ENCODE results near the gene TAS2R7. TPM values are rescaled to one million over a fixed set of nuclear protein-coding genes. Genes with fewer than 3 reads are reported as not detected.

Gene TAS2R7
- total RNA-seq, 1 donor from 2014 or later = not detected

- Histone ChIP-seq H3K4me3 (ENCODE audit: low read depth, low read length) (no peak overlapping the region), H3K27me3 (ENCODE audit: control insufficient read depth, insufficient read depth, low read length) (no peaks in the 10 kb centered on the region), H3K36me3 (ENCODE audit: control insufficient read depth, insufficient read depth, low read length) (no peaks in the 10 kb centered on the region)
- DNase-seq (ENCODE audit: low read depth) = no peak
- TF ChIP-seq, protein P1, sequence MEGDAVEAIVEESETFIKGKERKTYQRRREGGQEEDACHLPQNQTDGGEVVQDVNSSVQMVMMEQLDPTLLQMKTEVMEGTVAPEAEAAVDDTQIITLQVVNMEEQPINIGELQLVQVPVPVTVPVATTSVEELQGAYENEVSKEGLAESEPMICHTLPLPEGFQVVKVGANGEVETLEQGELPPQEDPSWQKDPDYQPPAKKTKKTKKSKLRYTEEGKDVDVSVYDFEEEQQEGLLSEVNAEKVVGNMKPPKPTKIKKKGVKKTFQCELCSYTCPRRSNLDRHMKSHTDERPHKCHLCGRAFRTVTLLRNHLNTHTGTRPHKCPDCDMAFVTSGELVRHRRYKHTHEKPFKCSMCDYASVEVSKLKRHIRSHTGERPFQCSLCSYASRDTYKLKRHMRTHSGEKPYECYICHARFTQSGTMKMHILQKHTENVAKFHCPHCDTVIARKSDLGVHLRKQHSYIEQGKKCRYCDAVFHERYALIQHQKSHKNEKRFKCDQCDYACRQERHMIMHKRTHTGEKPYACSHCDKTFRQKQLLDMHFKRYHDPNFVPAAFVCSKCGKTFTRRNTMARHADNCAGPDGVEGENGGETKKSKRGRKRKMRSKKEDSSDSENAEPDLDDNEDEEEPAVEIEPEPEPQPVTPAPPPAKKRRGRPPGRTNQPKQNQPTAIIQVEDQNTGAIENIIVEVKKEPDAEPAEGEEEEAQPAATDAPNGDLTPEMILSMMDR (IDR thresholded peaks at IDR 0.05; ENCODE audit: insufficient read depth, low read length, severe bottlenecking) = no peak
- FAIRE-seq = no peak
These were observed 27.6 kb upstream of the TAS2R7 start for GRCh38 chr12:10829994-10830393.

- FAIRE-seq (no peak), DNase-seq (ENCODE audit: low read depth) (no peak)
- no peaks in the 10 kb centered on the region for H3K27me3 ChIP-seq (ENCODE audit: control insufficient read depth, insufficient read depth, low read length)
- no peaks in the 10 kb centered on the region for H3K36me3 ChIP-seq (ENCODE audit: control insufficient read depth, insufficient read depth, low read length)
- TF ChIP-seq, protein P1 (IDR thresholded peaks at IDR 0.05; ENCODE audit: insufficient read depth, low read length, severe bottlenecking) = no peak
- H3K4me3 ChIP-seq (ENCODE audit: low read depth, low read length) = no peak within 1 kb of the TSS
These were observed 23.8 kb upstream of the TAS2R7 start, which contains the start of gene TAS2R10 for GRCh38 chr12:10826258-10826657. TAS2R10 (minus strand) TSS chr12:10826358; CDS start chr12:10826269, 89 bp downstream.

GRCh38 chr12:10824957-10825356, 22.5 kb upstream of the TAS2R7 start:
- no peak for FAIRE-seq
- no peaks in the 10 kb centered on the region for H3K27me3 ChIP-seq (ENCODE audit: control insufficient read depth, insufficient read depth, low read length)

GRCh38 chr12:10811883-10812536, 9.6 kb upstream of the TAS2R7 start:
- no peak for FAIRE-seq
- TF ChIP-seq, protein P1 (IDR thresholded peaks at IDR 0.05; ENCODE audit: insufficient read depth, low read length, severe bottlenecking) = no peak
- no peaks in the 10 kb centered on the region for H3K27me3 ChIP-seq (ENCODE audit: control insufficient read depth, insufficient read depth, low read length)
- H3K36me3 ChIP-seq (ENCODE audit: control insufficient read depth, insufficient read depth, low read length) = no peaks in the 10 kb centered on the region
- no peak overlapping the region for H3K4me3 ChIP-seq (ENCODE audit: low read depth, low read length)
- DNase-seq (ENCODE audit: low read depth) = no peak

More at GRCh38 chr12:10824957-10825356, 22.5 kb upstream of the TAS2R7 start:
- no peaks in the 10 kb centered on the region for H3K36me3 ChIP-seq (ENCODE audit: control insufficient read depth, insufficient read depth, low read length)
- TF ChIP-seq, protein P1 (IDR thresholded peaks at IDR 0.05; ENCODE audit: insufficient read depth, low read length, severe bottlenecking) = no peak
- no peak for DNase-seq (ENCODE audit: low read depth)
- no peak overlapping the region for H3K4me3 ChIP-seq (ENCODE audit: low read depth, low read length)

GRCh38 chr12:10810068-10810467, 7.6 kb upstream of the TAS2R7 start, which contains the start of gene TAS2R9:
TAS2R9 (minus strand) TSS chr12:10810168; CDS start chr12:10810075, 93 bp downstream.
- DNase-seq (ENCODE audit: low read depth) (no peak), FAIRE-seq (no peak)
- H3K36me3 ChIP-seq (ENCODE audit: control insufficient read depth, insufficient read depth, low read length) = no peaks in the 10 kb centered on the region
- H3K27me3 ChIP-seq (ENCODE audit: control insufficient read depth, insufficient read depth, low read length) = no peaks in the 10 kb centered on the region
- TF ChIP-seq, protein P1 (IDR thresholded peaks at IDR 0.05; ENCODE audit: insufficient read depth, low read length, severe bottlenecking) = no peak
- H3K4me3 ChIP-seq (ENCODE audit: low read depth, low read length) = no peak within 1 kb of the TSS

All from bronchial epithelial cell (primary cell).